Neutrophil (primary cell): ENCODE data around the gene NINL.

ENCODE experiments used
- H3K27ac ChIP-seq: fragments of 200-600 bp; sonication (generic); 2 replicates; pipeline ENCODE4 v1.5.1; 2016; ENCODE audit warnings: mild to moderate bottlenecking, moderate library complexity
- H3K27me3 ChIP-seq: fragments of 200-600 bp; sonication (generic); 2 replicates; pipeline ENCODE4 v1.6.0; 2016; ENCODE audit warnings: mild to moderate bottlenecking
- H3K36me3 ChIP-seq: fragments of 200-600 bp; sonication (generic); 2 replicates; pipeline ENCODE4 v1.5.1; 2017
- H3K4me1 ChIP-seq, 2 experiments: fragments of 200-600 bp in 1 of 2; sonication (generic) in 1 of 2; 1 replicate in 1 of 2; 2 replicates in 1 of 2; pipeline versions ENCODE4 v1.5.1 to v1.6.1; 2013 to 2016; ENCODE audit warnings: low read depth in 1 of 2, low read length in 1 of 2, mild to moderate bottlenecking in 1 of 2, moderate library complexity in 1 of 2; ENCODE audit not compliant: control insufficient read depth in 1 of 2, insufficient read depth in 1 of 2
- H3K4me3 ChIP-seq, 2 experiments: fragments of 200-600 bp in 1 of 2; sonication (generic) in 1 of 2; 1 replicate in 1 of 2; 2 replicates in 1 of 2; pipeline ENCODE4 v1.5.1; 2013 to 2016; ENCODE audit warnings: low read depth in 1 of 2, low read length in 1 of 2, mild to moderate bottlenecking in 1 of 2, moderate library complexity in 1 of 2
- H3K9me3 ChIP-seq: fragments of 200-600 bp; sonication (generic); 2 replicates; pipeline ENCODE4 v1.5.1; 2016
- TF ChIP-seq, protein P1 (sequence below): fragments of 200-600 bp; sonication (generic); IDR thresholded peaks from 2 replicates; pipeline ENCODE4 v1.5.1; 2016; ENCODE audit warnings: antibody characterized with exemption

The NINL gene

DNA sequence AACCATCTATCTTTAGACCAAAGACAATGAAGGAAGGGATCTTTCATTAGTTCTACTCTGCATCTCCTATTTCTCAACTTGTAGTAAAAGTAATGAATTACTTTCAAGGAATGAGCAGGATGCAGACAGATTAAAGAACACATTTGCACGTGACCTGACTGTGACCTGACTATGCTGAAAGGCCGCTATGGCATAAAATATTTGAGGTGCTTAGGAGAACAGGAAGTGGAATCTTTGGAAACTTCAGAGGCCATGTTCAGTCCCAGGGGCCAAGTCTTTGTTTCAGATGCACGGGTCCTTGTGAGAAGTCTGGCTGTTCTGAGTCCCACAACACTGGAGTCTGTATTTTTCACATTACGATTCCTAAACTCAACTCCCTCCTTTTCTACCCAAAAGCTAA, 41.0 kb downstream of the NINL start:
- H3K36me3 ChIP-seq, result no peaks in the 10 kb centered on the region
- H3K4me3 ChIP-seq, result no peak overlapping the region
- TF ChIP-seq, protein P1, sequence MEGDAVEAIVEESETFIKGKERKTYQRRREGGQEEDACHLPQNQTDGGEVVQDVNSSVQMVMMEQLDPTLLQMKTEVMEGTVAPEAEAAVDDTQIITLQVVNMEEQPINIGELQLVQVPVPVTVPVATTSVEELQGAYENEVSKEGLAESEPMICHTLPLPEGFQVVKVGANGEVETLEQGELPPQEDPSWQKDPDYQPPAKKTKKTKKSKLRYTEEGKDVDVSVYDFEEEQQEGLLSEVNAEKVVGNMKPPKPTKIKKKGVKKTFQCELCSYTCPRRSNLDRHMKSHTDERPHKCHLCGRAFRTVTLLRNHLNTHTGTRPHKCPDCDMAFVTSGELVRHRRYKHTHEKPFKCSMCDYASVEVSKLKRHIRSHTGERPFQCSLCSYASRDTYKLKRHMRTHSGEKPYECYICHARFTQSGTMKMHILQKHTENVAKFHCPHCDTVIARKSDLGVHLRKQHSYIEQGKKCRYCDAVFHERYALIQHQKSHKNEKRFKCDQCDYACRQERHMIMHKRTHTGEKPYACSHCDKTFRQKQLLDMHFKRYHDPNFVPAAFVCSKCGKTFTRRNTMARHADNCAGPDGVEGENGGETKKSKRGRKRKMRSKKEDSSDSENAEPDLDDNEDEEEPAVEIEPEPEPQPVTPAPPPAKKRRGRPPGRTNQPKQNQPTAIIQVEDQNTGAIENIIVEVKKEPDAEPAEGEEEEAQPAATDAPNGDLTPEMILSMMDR, result no peak
- no peaks in the 10 kb centered on the region for H3K4me1 ChIP-seq
- no peak overlapping the region for H3K27ac ChIP-seq
- H3K27me3 ChIP-seq, result no peaks in the 10 kb centered on the region
- H3K9me3 ChIP-seq, result no peaks in the 10 kb centered on the region

DNA sequence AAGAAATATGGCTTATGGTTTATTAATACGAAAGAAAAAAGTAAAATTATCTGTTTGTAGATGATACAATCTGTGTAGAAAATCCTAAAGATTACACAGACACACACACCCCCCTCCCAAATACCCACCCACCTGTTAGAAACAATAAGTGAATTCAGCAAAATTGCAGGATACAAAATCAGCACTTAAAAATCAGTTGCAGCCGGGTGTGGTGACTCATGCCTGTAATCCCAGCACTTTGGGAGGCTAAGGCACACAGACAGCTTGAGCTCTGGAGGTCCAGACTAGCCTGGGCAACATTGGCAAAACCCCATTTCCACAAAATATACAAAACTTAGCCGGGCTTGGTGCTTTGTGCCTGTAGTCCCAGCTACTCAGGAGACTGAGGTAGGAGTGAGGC, 42.3 kb downstream of the NINL start:
- Histone ChIP-seq H3K27ac (no peak overlapping the region), H3K4me1 (no peaks in the 10 kb centered on the region), H3K27me3 (no peaks in the 10 kb centered on the region), H3K4me3 (no peak overlapping the region), H3K36me3 (no peaks in the 10 kb centered on the region), H3K9me3 (no peaks in the 10 kb centered on the region)
- TF ChIP-seq, protein P1, result no peak

DNA sequence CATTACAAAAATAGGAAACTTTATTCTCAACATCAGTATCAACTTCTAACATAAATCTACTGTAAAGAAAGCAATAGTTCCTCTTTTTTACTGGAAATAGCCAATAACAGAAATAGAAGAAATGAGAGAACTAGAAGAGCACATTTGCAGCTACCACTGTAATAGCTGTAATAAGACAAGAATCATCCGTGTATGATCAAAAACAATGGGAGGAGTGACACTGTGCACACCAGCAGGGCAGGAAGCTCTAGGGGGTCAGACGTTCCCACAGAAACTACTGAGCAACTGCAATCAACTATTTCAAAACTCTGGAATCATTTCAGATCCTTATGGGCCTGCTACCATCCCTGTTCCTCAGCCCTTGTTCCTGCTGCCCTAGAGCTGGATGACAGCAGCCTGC, 43.7 kb downstream of the NINL start:
- Histone ChIP-seq H3K36me3 (no peaks in the 10 kb centered on the region), H3K4me3 (no peak overlapping the region), H3K27ac (no peak overlapping the region), H3K4me1 (no peaks in the 10 kb centered on the region), H3K27me3 (no peaks in the 10 kb centered on the region), H3K9me3 (no peaks in the 10 kb centered on the region)
- TF ChIP-seq, protein P1, result no peak

DNA sequence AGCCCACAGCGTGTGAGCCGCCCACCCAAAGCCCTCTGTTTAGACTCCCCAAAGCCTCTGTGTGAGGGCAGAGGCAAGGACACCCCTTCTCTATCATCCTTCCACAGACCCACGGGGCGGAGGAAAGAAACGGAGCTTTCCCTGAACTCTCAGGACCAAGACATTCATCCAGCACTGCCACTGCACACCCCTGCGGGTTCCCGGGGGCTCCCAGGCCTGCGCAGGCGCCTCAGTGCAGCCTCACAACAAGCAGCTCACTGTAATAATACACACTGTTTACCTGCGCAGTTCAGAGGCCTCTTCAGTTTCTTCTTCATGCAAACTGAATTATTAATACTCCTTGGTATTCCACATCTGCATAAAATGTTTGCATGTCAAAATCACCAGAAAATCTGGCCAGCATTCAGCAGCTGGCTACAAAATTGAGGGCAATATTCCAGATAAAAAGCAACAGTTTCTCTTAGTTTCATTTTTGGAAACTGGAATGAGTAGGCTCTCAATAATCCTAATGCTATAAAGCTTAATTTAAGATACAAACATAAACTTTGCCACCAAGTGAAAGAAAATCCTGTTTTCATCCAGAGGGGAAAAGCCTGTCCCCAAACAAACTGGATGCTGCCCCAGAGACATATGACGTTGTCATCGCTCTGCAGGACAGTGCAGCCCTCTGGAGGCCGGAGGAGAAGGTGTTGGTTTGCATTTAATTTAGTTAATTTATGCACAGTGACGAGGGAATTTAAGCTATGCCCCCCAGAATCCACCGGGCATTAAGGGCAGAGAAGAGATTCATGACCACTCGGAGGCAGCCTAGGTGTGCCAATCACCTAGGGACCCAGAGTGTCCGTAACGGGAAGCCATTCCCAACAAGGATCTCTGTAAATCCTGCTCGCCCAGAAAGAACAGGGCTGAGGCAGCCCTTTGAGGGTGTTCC, 45.3 kb downstream of the NINL start:
- TF ChIP-seq, protein P1, result no peak
- no peak overlapping the region for H3K4me3 ChIP-seq

DNA sequence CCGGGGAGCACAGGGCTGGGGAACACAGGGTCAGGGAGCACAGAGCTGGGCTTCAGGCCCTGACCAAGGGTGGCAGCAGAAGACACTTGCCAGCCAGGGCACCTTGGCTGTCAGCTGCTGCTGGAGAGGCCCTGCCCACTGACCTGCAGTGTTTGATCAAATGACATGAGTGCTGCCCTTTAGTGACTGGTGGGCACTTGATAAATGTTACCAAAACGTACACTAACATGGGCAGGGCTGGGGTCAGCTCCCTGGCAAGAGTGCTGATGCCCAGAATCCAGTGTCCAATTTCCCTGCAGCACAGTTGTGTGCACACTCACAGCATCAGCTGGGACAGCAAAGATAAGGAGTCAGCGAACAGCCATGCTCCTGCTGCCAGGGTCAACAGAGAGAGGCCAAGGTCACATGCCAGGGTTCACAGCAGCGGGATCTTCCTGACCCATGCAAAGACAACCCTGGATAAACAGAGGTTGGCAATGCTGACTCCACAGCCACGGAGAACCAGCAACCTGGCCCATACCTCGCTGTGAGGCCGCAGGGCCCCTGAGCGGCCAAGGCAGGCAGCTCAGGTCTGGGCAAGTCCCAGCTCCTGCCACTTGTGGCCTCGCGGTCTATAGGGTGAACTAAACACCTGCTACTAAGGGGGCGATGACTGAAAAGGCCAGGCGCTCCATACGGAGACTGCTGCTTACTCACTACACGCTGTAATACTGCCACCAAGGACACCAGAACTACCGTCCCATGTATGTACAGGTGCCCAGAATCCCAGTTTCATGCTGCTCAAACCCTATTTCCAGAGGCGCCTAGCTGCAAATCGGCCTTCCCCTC, 46.3 kb downstream of the NINL start:
- no peaks in the 10 kb centered on the region for H3K4me1 ChIP-seq
- H3K27me3 ChIP-seq, result no peaks in the 10 kb centered on the region
- H3K36me3 ChIP-seq, result no peaks in the 10 kb centered on the region
- TF ChIP-seq, protein P1, result no peak
- H3K4me3 ChIP-seq, result no peak overlapping the region
- no peaks in the 10 kb centered on the region for H3K9me3 ChIP-seq
- H3K27ac ChIP-seq, result no peak overlapping the region

More for the DNA sequence above, 45.3 kb downstream of the NINL start:
- Histone ChIP-seq H3K27ac (no peak overlapping the region), H3K9me3 (no peaks in the 10 kb centered on the region), H3K4me1 (no peaks in the 10 kb centered on the region), H3K36me3 (no peaks in the 10 kb centered on the region), H3K27me3 (no peaks in the 10 kb centered on the region)
